MCF 10A (cell line): ENCODE results near the gene MFSD2B. TPM values are rescaled to one million over a fixed set of nuclear protein-coding genes. Genes with fewer than 3 reads are reported as not detected.

Experiments
- BruUV-seq: library from RNA; stranded (reverse); fragments of 400-500 nt; replicated peaks from 2 replicates; lab custom pipeline; 2021; lab: Mats Ljungman, UMichigan
- CTCF ChIA-PET: fragments of 300-600 bp; sonication (Branson Sonifier 250); formaldehyde crosslinking; extraction: SDS; loops from one replicate; lab custom pipeline; 2021; ENCODE audit warnings: antibody characterized with exemption, inconsistent platforms; lab: Yijun Ruan, JAX
- POLR2A ChIA-PET: fragments of 300-600, 350-650 bp; sonication (Branson Sonifier 250); formaldehyde crosslinking; extraction: SDS; loops from one replicate; lab custom pipeline; 2020; ENCODE audit warnings: antibody characterized with exemption, inconsistent platforms; lab: Yijun Ruan, JAX
- DNase-seq: peaks from one replicate; pipeline ENCODE4 v3.0.0-alpha.2; 2018; ENCODE audit not compliant: unreplicated experiment
- H3K27ac Mint-ChIP-seq: one replicate; pipeline ENCODE4 v1.8.0; 2022; ENCODE audit warnings: mild to moderate bottlenecking, low read depth, mixed read lengths; ENCODE audit not compliant: unreplicated experiment
- H3K27me3 Mint-ChIP-seq: one replicate; pipeline ENCODE4 v1.8.0; 2022; ENCODE audit warnings: mixed read lengths; ENCODE audit not compliant: insufficient read depth, unreplicated experiment
- H3K36me3 Mint-ChIP-seq: one replicate; pipeline ENCODE4 v1.8.0; 2022; ENCODE audit warnings: mild to moderate bottlenecking, moderate library complexity, mixed read lengths; ENCODE audit not compliant: insufficient read depth, unreplicated experiment
- H3K4me1 Mint-ChIP-seq: one replicate; pipeline ENCODE4 v1.8.0; 2022; ENCODE audit warnings: mixed read lengths; ENCODE audit not compliant: insufficient read depth, unreplicated experiment
- H3K4me3 Mint-ChIP-seq: one replicate; pipeline ENCODE4 v1.8.0; 2022; ENCODE audit warnings: mild to moderate bottlenecking, moderate library complexity, mixed read lengths; ENCODE audit not compliant: unreplicated experiment
- H3K9me3 Mint-ChIP-seq: one replicate; pipeline ENCODE4 v1.8.0; 2022; ENCODE audit warnings: mixed read lengths; ENCODE audit not compliant: unreplicated experiment
- intact Hi-C: fragments of 100-400 bp; cut with micrococcal nuclease; formaldehyde crosslinking; loops from 2 replicates; pipeline ENCODE4 v1.14.1; 2022
- total RNA-seq: library from RNA; stranded (reverse); gene quantifications from 2 replicates; pipeline ENCODE4 v1.2.3, GENCODE V29; 2022
- TF ChIP-seq, protein P1 (sequence below): fragments of 200-600 bp; IDR thresholded peaks from one replicate; pipeline ENCODE4 v1.8.0; 2022; ENCODE audit warnings: antibody characterized with exemption, mild to moderate bottlenecking; ENCODE audit not compliant: unreplicated experiment

Gene MFSD2B
- total RNA-seq, 1 experiment from 2014 or later: 0.26 TPM

DNA sequence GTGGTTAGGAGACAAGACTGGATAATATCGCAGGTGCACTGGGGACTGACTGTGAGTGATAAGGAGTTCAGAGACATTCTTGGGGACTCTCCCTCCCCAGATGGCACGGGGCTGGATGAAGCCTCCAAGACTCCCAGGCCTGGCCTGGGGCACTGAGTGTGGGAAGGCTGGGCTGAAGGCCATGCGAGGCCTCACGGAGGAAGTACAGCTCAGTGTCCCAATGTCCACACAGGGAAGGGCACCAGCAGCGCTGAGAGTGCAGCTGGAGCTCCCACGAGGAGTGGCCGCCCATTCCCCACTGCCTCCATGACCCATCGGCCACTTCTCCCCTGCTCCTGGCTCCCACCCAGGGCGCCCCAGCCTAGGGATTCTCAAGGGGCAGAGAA, 6.5 kb downstream of the MFSD2B start:
- POLR2A ChIA-PET: interaction anchor here (1.0 to 1.6 kb wide), 4 partner anchors 31 to 68 kb away, joined by 3 to 9 read pairs (median 8); partner anchors contain the start of genes FKBP1B, TP53I3 and WDCP
- TF ChIP-seq, protein P1, sequence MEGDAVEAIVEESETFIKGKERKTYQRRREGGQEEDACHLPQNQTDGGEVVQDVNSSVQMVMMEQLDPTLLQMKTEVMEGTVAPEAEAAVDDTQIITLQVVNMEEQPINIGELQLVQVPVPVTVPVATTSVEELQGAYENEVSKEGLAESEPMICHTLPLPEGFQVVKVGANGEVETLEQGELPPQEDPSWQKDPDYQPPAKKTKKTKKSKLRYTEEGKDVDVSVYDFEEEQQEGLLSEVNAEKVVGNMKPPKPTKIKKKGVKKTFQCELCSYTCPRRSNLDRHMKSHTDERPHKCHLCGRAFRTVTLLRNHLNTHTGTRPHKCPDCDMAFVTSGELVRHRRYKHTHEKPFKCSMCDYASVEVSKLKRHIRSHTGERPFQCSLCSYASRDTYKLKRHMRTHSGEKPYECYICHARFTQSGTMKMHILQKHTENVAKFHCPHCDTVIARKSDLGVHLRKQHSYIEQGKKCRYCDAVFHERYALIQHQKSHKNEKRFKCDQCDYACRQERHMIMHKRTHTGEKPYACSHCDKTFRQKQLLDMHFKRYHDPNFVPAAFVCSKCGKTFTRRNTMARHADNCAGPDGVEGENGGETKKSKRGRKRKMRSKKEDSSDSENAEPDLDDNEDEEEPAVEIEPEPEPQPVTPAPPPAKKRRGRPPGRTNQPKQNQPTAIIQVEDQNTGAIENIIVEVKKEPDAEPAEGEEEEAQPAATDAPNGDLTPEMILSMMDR: no peak
- intact Hi-C loops: no loop called here
- Mint-ChIP-seq H3K36me3 (no peaks in the 10 kb centered on the region), H3K4me1 (peaks cover 20% of the 10 kb centered on the region), H3K27ac (peak overlapping the region; percentile 81), H3K27me3 (no peaks in the 10 kb centered on the region), H3K9me3 (no peaks in the 10 kb centered on the region), H3K4me3 (no peak overlapping the region)
- DNase-seq: peak; percentile 52
- no TSS peak for BruUV-seq
- CTCF ChIA-PET: interaction anchor here (0.5 to 1.0 kb wide), 3 partner anchors 15 to 1352 kb away, joined by 3 to 5 read pairs (median 4); no protein-coding TSS in a partner anchor

- POLR2A ChIA-PET: no interaction called here
- intact Hi-C loops: no loop called here
- H3K4me3 Mint-ChIP-seq: no peak overlapping the region
- BruUV-seq: no TSS peak
- no peaks in the 10 kb centered on the region for H3K36me3 Mint-ChIP-seq
- DNase-seq: no peak
- H3K4me1 Mint-ChIP-seq: peaks cover 21% of the 10 kb centered on the region
- H3K9me3 Mint-ChIP-seq: no peaks in the 10 kb centered on the region
- CTCF ChIA-PET: interaction anchor here (0.5 kb wide), 1 partner anchor 1353 kb away, joined by 3 read pairs; no protein-coding TSS in a partner anchor
- TF ChIP-seq, protein P1: no peak
- H3K27me3 Mint-ChIP-seq: no peaks in the 10 kb centered on the region
- H3K27ac Mint-ChIP-seq: peak overlapping the region; percentile 81
Measured at GRCh38 chr2:24016853-24017703, 7.2 kb downstream of the MFSD2B start.

GRCh38 chr2:24017711-24018110, 7.8 kb downstream of the MFSD2B start:
- H3K4me3 Mint-ChIP-seq: no peak overlapping the region
- intact Hi-C loops: no loop called here
- no TSS peak for BruUV-seq

GRCh38 chr2:24018241-24018640, 8.4 kb downstream of the MFSD2B start:
- no peak for DNase-seq
- no peaks in the 10 kb centered on the region for H3K9me3 Mint-ChIP-seq
- TF ChIP-seq, protein P1: no peak
- ChIA-PET POLR2A (no interaction called here), CTCF (no interaction called here)
- no peak overlapping the region for H3K4me3 Mint-ChIP-seq
- H3K27me3 Mint-ChIP-seq: no peaks in the 10 kb centered on the region
- intact Hi-C loops: no loop called here
- H3K4me1 Mint-ChIP-seq: peaks cover 21% of the 10 kb centered on the region
- H3K27ac Mint-ChIP-seq: no peak overlapping the region
- no TSS peak for BruUV-seq
- H3K36me3 Mint-ChIP-seq: no peaks in the 10 kb centered on the region

More at GRCh38 chr2:24017711-24018110, 7.8 kb downstream of the MFSD2B start:
- Mint-ChIP-seq H3K27ac (no peak overlapping the region), H3K4me1 (peaks cover 21% of the 10 kb centered on the region), H3K9me3 (no peaks in the 10 kb centered on the region), H3K27me3 (no peaks in the 10 kb centered on the region), H3K36me3 (no peaks in the 10 kb centered on the region)
- CTCF ChIA-PET: no interaction called here
- no peak for DNase-seq
- TF ChIP-seq, protein P1: no peak
- POLR2A ChIA-PET: no interaction called here
